K562 (cell line): Measurements from ENCODE around the gene CSNK1G3.

Experiments used
- CTCF ChIP-seq, 3 experiments: IDR thresholded peaks in 2 of 3; conservative IDR thresholded peaks in 1 of 3; 2 replicates each; pipeline ENCODE4 v1.5.1; 2011 to 2012; ENCODE audit warnings: low read length in 3 of 3, mild to moderate bottlenecking in 3 of 3, control low read depth in 2 of 3, improper control_type of control experiment in 1 of 3, inconsistent platforms in 1 of 3, low read depth in 1 of 3, mixed read lengths in 1 of 3, moderate library complexity in 1 of 3; ENCODE audit not compliant: insufficient read depth in 2 of 3
- JUNB ChIP-seq: fragments of 450-650 bp; formaldehyde crosslinking; conservative IDR thresholded peaks from 2 replicates; pipeline ENCODE4 v1.4.0; 2020; ENCODE audit warnings: mild to moderate bottlenecking
- NFE2L1 ChIP-seq: fragments of 450-650 bp; IDR thresholded peaks from 2 replicates; pipeline ENCODE4 v1.6.1; 2016; ENCODE audit warnings: missing genetic modification characterization, low read depth, mild to moderate bottlenecking, missing compliant biosample characterization, moderate library complexity, borderline replicate concordance
- NFRKB ChIP-seq: fragments of 450-650 bp; IDR thresholded peaks from 2 replicates; pipeline ENCODE4 v1.6.1; 2016; ENCODE audit warnings: low read depth
- NKRF ChIP-seq: fragments of 450-650 bp; IDR thresholded peaks from 2 replicates; pipeline ENCODE4 v1.6.1; 2016; ENCODE audit warnings: borderline replicate concordance
- POLR2AphosphoS5 ChIP-seq: IDR thresholded peaks from 2 replicates; pipeline ENCODE4 v1.6.1; 2011; ENCODE audit warnings: mild to moderate bottlenecking, low read depth, low read length, moderate library complexity; ENCODE audit not compliant: control insufficient read depth, insufficient read depth
- ZNF121 ChIP-seq: sonication (generic); formaldehyde crosslinking; conservative IDR thresholded peaks from 2 replicates; pipeline ENCODE4 v1.8.0; 2022; ENCODE audit warnings: missing genetic modification reagents

- TF ChIP-seq POLR2AphosphoS5 (no peak), ZNF121 (CRISPR knock-in tag) (no peak), NFE2L1 (tag) (no peak), JUNB (CRISPR knock-in tag) (no peak), NFRKB (no peak), CTCF (IDR thresholded peaks at IDR 0.05 in 2 of 3, conservative IDR thresholded peaks at IDR 0.05 in 1 of 3; ENCODE audit: insufficient read depth in 2 of 3, low read depth in 1 of 3, low read length in 3 of 3) (no peak), NKRF (no peak)
These were observed 37.4 kb downstream of the CSNK1G3 start for GRCh38 chr5:123549256-123549904.
